CD8-positive, alpha-beta memory T cell (primary cell): ENCODE measurements around the gene BNC2. TPM values are rescaled to one million over a fixed set of nuclear protein-coding genes. Genes with fewer than 3 reads are reported as not detected.

Experiments
- CTCF ChIA-PET: fragments of 350-600 bp; sonication (Branson Sonifier 250); formaldehyde crosslinking; loops from one replicate; lab custom pipeline; 2021; ENCODE audit warnings: antibody characterized with exemption; lab: Charles Lee
- POLR2A ChIA-PET: fragments of 350-600 bp; sonication (Branson Sonifier 250); formaldehyde crosslinking; loops from one replicate; lab custom pipeline; 2021; ENCODE audit warnings: antibody characterized with exemption; lab: Charles Lee
- DNase-seq, 5 donors: peaks; one replicate each; pipeline versions ENCODE4 v3.0.0 to v3.0.0-alpha.2; 2020 to 2022; ENCODE audit warnings: mixed read lengths in 1 of 5
- H3K27ac ChIP-seq: one replicate; pipeline ENCODE4 v1.7.0; 2013; ENCODE audit warnings: low read depth, mild to moderate bottlenecking, low read length, moderate library complexity
- H3K27me3 ChIP-seq: 2 replicates; pipeline ENCODE4 v1.7.0; 2013; ENCODE audit warnings: low read length, mild to moderate bottlenecking; ENCODE audit not compliant: insufficient read depth, poor library complexity, severe bottlenecking
- H3K36me3 ChIP-seq: 2 replicates; pipeline ENCODE4 v1.7.0; 2013; ENCODE audit warnings: mild to moderate bottlenecking, low read length, moderate library complexity; ENCODE audit not compliant: insufficient read depth
- H3K4me1 ChIP-seq: 2 replicates; pipeline ENCODE4 v1.7.0; 2013; ENCODE audit warnings: mild to moderate bottlenecking, low read length, moderate library complexity; ENCODE audit not compliant: insufficient read depth
- H3K4me3 ChIP-seq: 2 replicates; pipeline ENCODE4 v1.7.0; 2013; ENCODE audit warnings: mild to moderate bottlenecking, low read length
- H3K9me3 ChIP-seq: 2 replicates; pipeline ENCODE4 v1.7.0; 2013; ENCODE audit warnings: mild to moderate bottlenecking, low read length
- H3K27ac Mint-ChIP-seq, 8 donors: one replicate each; pipeline ENCODE4 v1.8.0; 2020 to 2021; ENCODE audit warnings: mixed read lengths in 8 of 8, mild to moderate bottlenecking in 6 of 8, inconsistent platforms in 3 of 8, moderate library complexity in 3 of 8
- H3K27me3 Mint-ChIP-seq, 2 donors: one replicate each; pipeline ENCODE4 v1.8.0; 2020 to 2021; ENCODE audit warnings: mixed read lengths in 2 of 2, mild to moderate bottlenecking in 1 of 2, moderate library complexity in 1 of 2
- H3K36me3 Mint-ChIP-seq, 3 donors: one replicate each; pipeline ENCODE4 v1.8.0; 2020 to 2021; ENCODE audit warnings: mixed read lengths in 3 of 3, inconsistent platforms in 1 of 3, mild to moderate bottlenecking in 1 of 3
- H3K4me1 Mint-ChIP-seq, 3 donors: one replicate each; pipeline ENCODE4 v1.8.0; 2020 to 2021; ENCODE audit warnings: mixed read lengths in 3 of 3, inconsistent platforms in 1 of 3, mild to moderate bottlenecking in 1 of 3
- H3K4me3 Mint-ChIP-seq, 7 donors: one replicate each; pipeline ENCODE4 v1.8.0; 2020 to 2021; ENCODE audit warnings: mixed read lengths in 7 of 7, mild to moderate bottlenecking in 6 of 7, moderate library complexity in 4 of 7, inconsistent platforms in 2 of 7
- H3K9me3 Mint-ChIP-seq, 5 donors: one replicate each; pipeline ENCODE4 v1.8.0; 2020 to 2022; ENCODE audit warnings: mixed read lengths in 5 of 5, mild to moderate bottlenecking in 3 of 5, moderate library complexity in 2 of 5, inconsistent platforms in 1 of 5
- polyA plus RNA-seq: library from polyadenylated mRNA; unstranded; fragments of 300-500 nt; fragmentation: Illumina TruSeq; gene quantifications from one replicate; pipeline ENCODE4 v1.2.3, GENCODE V29; 2021
- total RNA-seq, 2 experiments: library from RNA; stranded (reverse); gene quantifications; one replicate each; pipeline ENCODE4 v1.2.3, GENCODE V29; 2021

BNC2 gene
- total and polyA plus RNA-seq, 3 experiments from 2014 or later = 0.18 TPM; not detected in 2

- CTCF ChIA-PET = no interaction called here
- H3K36me3 Mint-ChIP-seq = no peaks in the 10 kb centered on the region
- no peaks in the 10 kb centered on the region for H3K27me3 Mint-ChIP-seq
- no peaks in the 10 kb centered on the region for H3K9me3 ChIP-seq
- no peaks in the 10 kb centered on the region for H3K36me3 ChIP-seq
- POLR2A ChIA-PET = no interaction called here
- H3K4me1 ChIP-seq = no peaks in the 10 kb centered on the region
- H3K4me1 Mint-ChIP-seq = no peaks in the 10 kb centered on the region
- no peak overlapping the region for H3K27ac ChIP-seq
- H3K27me3 ChIP-seq = no peaks in the 10 kb centered on the region
- peaks cover 0 to 2% (median 2%) of the 10 kb centered on the region in 5 donors for H3K9me3 Mint-ChIP-seq
- no peak overlapping the region for H3K4me3 ChIP-seq
- H3K27ac Mint-ChIP-seq = no peak overlapping the region
- no peak overlapping the region for H3K4me3 Mint-ChIP-seq
- no peak for DNase-seq
Measured at GRCh38 chr9:16803648-16804047, 66.8 kb downstream of the BNC2 start.

- POLR2A ChIA-PET = no interaction called here
- H3K36me3 Mint-ChIP-seq = no peaks in the 10 kb centered on the region
- Histone ChIP-seq H3K4me3 (no peak overlapping the region), H3K27me3 (no peaks in the 10 kb centered on the region), H3K36me3 (no peaks in the 10 kb centered on the region), H3K27ac (no peak overlapping the region), H3K9me3 (no peaks in the 10 kb centered on the region), H3K4me1 (no peaks in the 10 kb centered on the region)
- H3K27ac Mint-ChIP-seq = no peak overlapping the region
- H3K4me1 Mint-ChIP-seq = no peaks in the 10 kb centered on the region
- H3K9me3 Mint-ChIP-seq = peaks cover 2 to 6% (median 2%) of the 10 kb centered on the region in 5 donors
- H3K27me3 Mint-ChIP-seq = no peaks in the 10 kb centered on the region
- no peak overlapping the region for H3K4me3 Mint-ChIP-seq
- CTCF ChIA-PET = no interaction called here
- DNase-seq = no peak
Measured at GRCh38 chr9:16801871-16802466, 68.5 kb downstream of the BNC2 start.

GRCh38 chr9:16796304-16796825 is 74.1 kb downstream of the BNC2 start:
- Mint-ChIP-seq H3K9me3 (peaks cover 6 to 17% (median 9%) of the 10 kb centered on the region in 5 donors), H3K27ac (no peak overlapping the region)
- no peak overlapping the region for H3K27ac ChIP-seq

GRCh38 chr9:16794871-16795639 is 75.4 kb downstream of the BNC2 start:
- Histone ChIP-seq H3K4me1 (no peaks in the 10 kb centered on the region), H3K27me3 (no peaks in the 10 kb centered on the region), H3K27ac (no peak overlapping the region), H3K9me3 (no peaks in the 10 kb centered on the region), H3K4me3 (no peak overlapping the region), H3K36me3 (no peaks in the 10 kb centered on the region)
- H3K36me3 Mint-ChIP-seq = no peaks in the 10 kb centered on the region
- H3K9me3 Mint-ChIP-seq = peaks cover 6 to 17% (median 9%) of the 10 kb centered on the region in 5 donors
- no peaks in the 10 kb centered on the region for H3K27me3 Mint-ChIP-seq
- H3K4me1 Mint-ChIP-seq = no peaks in the 10 kb centered on the region
- CTCF ChIA-PET = no interaction called here
- no peak for DNase-seq
- no peak overlapping the region for H3K27ac Mint-ChIP-seq
- POLR2A ChIA-PET = no interaction called here
- no peak overlapping the region for H3K4me3 Mint-ChIP-seq

More at GRCh38 chr9:16796304-16796825, 74.1 kb downstream of the BNC2 start:
- ChIA-PET CTCF (no interaction called here), POLR2A (no interaction called here)
- no peak for DNase-seq
- no peaks in the 10 kb centered on the region for H3K27me3 Mint-ChIP-seq
- no peaks in the 10 kb centered on the region for H3K27me3 ChIP-seq
- no peaks in the 10 kb centered on the region for H3K9me3 ChIP-seq
- no peak overlapping the region for H3K4me3 ChIP-seq
- H3K36me3 Mint-ChIP-seq = no peaks in the 10 kb centered on the region
- H3K4me1 Mint-ChIP-seq = no peaks in the 10 kb centered on the region
- no peaks in the 10 kb centered on the region for H3K4me1 ChIP-seq
- H3K4me3 Mint-ChIP-seq = no peak overlapping the region
- no peaks in the 10 kb centered on the region for H3K36me3 ChIP-seq

GRCh38 chr9:16794103-16794502 is 76.4 kb downstream of the BNC2 start:
- no peaks in the 10 kb centered on the region for H3K27me3 ChIP-seq
- Mint-ChIP-seq H3K27me3 (no peaks in the 10 kb centered on the region), H3K9me3 (peaks cover 6 to 17% (median 9%) of the 10 kb centered on the region in 5 donors), H3K27ac (no peak overlapping the region), H3K36me3 (no peaks in the 10 kb centered on the region), H3K4me1 (no peaks in the 10 kb centered on the region), H3K4me3 (no peak overlapping the region)
- H3K4me3 ChIP-seq = no peak overlapping the region
- H3K4me1 ChIP-seq = no peaks in the 10 kb centered on the region
- no peak overlapping the region for H3K27ac ChIP-seq
- POLR2A ChIA-PET = no interaction called here
- no peaks in the 10 kb centered on the region for H3K36me3 ChIP-seq
- DNase-seq = no peak
- no peaks in the 10 kb centered on the region for H3K9me3 ChIP-seq
- CTCF ChIA-PET = no interaction called here

- Histone ChIP-seq H3K27ac (no peak overlapping the region), H3K4me3 (no peak overlapping the region), H3K9me3 (no peaks in the 10 kb centered on the region), H3K4me1 (no peaks in the 10 kb centered on the region), H3K27me3 (no peaks in the 10 kb centered on the region), H3K36me3 (no peaks in the 10 kb centered on the region)
- H3K36me3 Mint-ChIP-seq = no peaks in the 10 kb centered on the region
- no peaks in the 10 kb centered on the region for H3K4me1 Mint-ChIP-seq
- H3K27ac Mint-ChIP-seq = no peak overlapping the region
- peaks cover 6 to 20% (median 13%) of the 10 kb centered on the region in 5 donors for H3K9me3 Mint-ChIP-seq
- ChIA-PET POLR2A (no interaction called here), CTCF (no interaction called here)
- no peak for DNase-seq
- H3K27me3 Mint-ChIP-seq = peaks cover 0 to 2% of the 10 kb centered on the region in 2 donors
- H3K4me3 Mint-ChIP-seq = no peak overlapping the region
Measured at GRCh38 chr9:16787724-16788123, 82.7 kb downstream of the BNC2 start.

- Histone ChIP-seq H3K27ac (no peak overlapping the region), H3K4me3 (no peak overlapping the region), H3K9me3 (no peaks in the 10 kb centered on the region), H3K27me3 (no peaks in the 10 kb centered on the region), H3K4me1 (no peaks in the 10 kb centered on the region), H3K36me3 (no peaks in the 10 kb centered on the region)
- CTCF ChIA-PET = no interaction called here
- Mint-ChIP-seq H3K4me1 (no peaks in the 10 kb centered on the region), H3K27me3 (peaks cover 0 to 2% of the 10 kb centered on the region in 2 donors), H3K27ac (no peak overlapping the region), H3K36me3 (no peaks in the 10 kb centered on the region), H3K9me3 (peaks cover 3 to 16% (median 13%) of the 10 kb centered on the region in 5 donors), H3K4me3 (no peak overlapping the region)
- DNase-seq = no peak
- POLR2A ChIA-PET = no interaction called here
Measured at GRCh38 chr9:16784002-16784401, 86.5 kb downstream of the BNC2 start.

GRCh38 chr9:16782490-16782889 is 88.0 kb downstream of the BNC2 start:
- H3K9me3 ChIP-seq = no peaks in the 10 kb centered on the region
- no peaks in the 10 kb centered on the region for H3K36me3 ChIP-seq
- Mint-ChIP-seq H3K27me3 (peaks cover 0 to 2% of the 10 kb centered on the region in 2 donors), H3K36me3 (no peaks in the 10 kb centered on the region), H3K27ac (no peak overlapping the region), H3K4me3 (no peak overlapping the region), H3K4me1 (no peaks in the 10 kb centered on the region), H3K9me3 (peaks cover 6 to 21% (median 12%) of the 10 kb centered on the region in 5 donors)
- H3K4me3 ChIP-seq = no peak overlapping the region
- CTCF ChIA-PET = no interaction called here
- POLR2A ChIA-PET = no interaction called here
- H3K27ac ChIP-seq = no peak overlapping the region
- H3K27me3 ChIP-seq = no peaks in the 10 kb centered on the region
- DNase-seq = no peak
- H3K4me1 ChIP-seq = no peaks in the 10 kb centered on the region
